Tibial nerve (tissue), 4 donors: ENCODE data around the gene TMEM161A. TPM values are rescaled to one million over a fixed set of nuclear protein-coding genes. Genes with fewer than 3 reads are reported as not detected.

Source experiments
- DNase-seq, 2 donors: peaks; one replicate each; pipeline ENCODE4 v3.0.0-alpha.2; 2019; ENCODE audit warnings: low spot score in 2 of 2
- H3K27ac ChIP-seq, 4 donors: fragments of 200-600 bp; sonication (generic) in 3 of 4; one replicate each; pipeline ENCODE4 v1.5.1; 2017 to 2019; ENCODE audit warnings: mild to moderate bottlenecking in 1 of 4
- H3K27me3 ChIP-seq, 2 donors: fragments of 200-600 bp; sonication (generic) in 1 of 2; one replicate each; pipeline versions ENCODE4 v1.5.1 to v1.6.0; 2017 to 2019
- H3K36me3 ChIP-seq, 3 donors: fragments of 200-600 bp; sonication (generic); one replicate each; pipeline ENCODE4 v1.5.1; 2018 to 2019
- H3K4me1 ChIP-seq, 4 donors: fragments of 200-600 bp; sonication (generic) in 3 of 4; one replicate each; pipeline ENCODE4 v1.5.1; 2017 to 2019
- H3K4me3 ChIP-seq, 4 donors: fragments of 200-600 bp; sonication (generic) in 3 of 4; one replicate each; pipeline ENCODE4 v1.5.1; 2017 to 2019; ENCODE audit warnings: mild to moderate bottlenecking in 1 of 4, moderate library complexity in 1 of 4
- H3K9me3 ChIP-seq, 4 donors: fragments of 200-600 bp; sonication (generic) in 3 of 4; one replicate each; pipeline ENCODE4 v1.5.1; 2017 to 2019
- CTCF ChIP-seq, 5 experiments: fragments of 200-600 bp in 3 of 5; fragments of 450-650 bp in 2 of 5; sonication (generic) in 3 of 5; IDR thresholded peaks; one replicate each; pipeline ENCODE4 v1.5.1; 2016 to 2019; ENCODE audit warnings: antibody characterized with exemption in 5 of 5, mild to moderate bottlenecking in 3 of 5, moderate library complexity in 2 of 5
- EP300 ChIP-seq, 2 donors: sonication (generic); formaldehyde crosslinking; IDR thresholded peaks; one replicate each; pipeline ENCODE4 v1.6.1; 2017; ENCODE audit warnings: antibody characterized with exemption in 2 of 2, mild to moderate bottlenecking in 1 of 2
- POLR2A ChIP-seq, 2 donors: fragments of 450-650 bp; IDR thresholded peaks; one replicate each; pipeline ENCODE4 v1.6.1; 2017; ENCODE audit warnings: antibody characterized with exemption in 2 of 2, mild to moderate bottlenecking in 2 of 2, moderate library complexity in 2 of 2
- WGBS, 2 donors: methylation state at CpG; one replicate each; pipeline ENCODE4 v1.1.5; 2018; 5-methylcytosine and 5-hydroxymethylcytosine counted together
- total RNA-seq, 4 donors: library from RNA; depleted of rRNA; stranded (reverse); fragments of >200 nt; gene quantifications; one replicate each; pipeline ENCODE4 v1.1.0, GENCODE V29; 2016

The TMEM161A gene
- total RNA-seq, 4 donors from 2014 or later = 24.1 to 32.1 (median 24.8) TPM

- Histone ChIP-seq H3K27me3 (no peaks in the 10 kb centered on the region), H3K4me3 (no peak overlapping the region), H3K4me1 (peaks cover 0 to 10% (median 6%) of the 10 kb centered on the region in 4 donors), H3K36me3 (peaks cover 0 to 42% (median 12%) of the 10 kb centered on the region in 3 donors), H3K27ac (no peak overlapping the region), H3K9me3 (no peaks in the 10 kb centered on the region)
- WGBS, 2 donors = 88 to 100% methylated on average over 5 of the region's 5 CpGs
- no peak for DNase-seq
- TF ChIP-seq CTCF (IDR thresholded peaks at IDR 0.05) (no peak), EP300 (IDR thresholded peaks at IDR 0.05) (no peak), POLR2A (IDR thresholded peaks at IDR 0.05) (no peak)
Measured at GRCh38 chr19:19147344-19147743, 9.1 kb upstream of the TMEM161A start.

GRCh38 chr19:19146865-19147264 lies 8.6 kb upstream of the TMEM161A start:
- DNase-seq = no peak
- WGBS, 2 donors = 94 to 95% methylated on average over 7 of the region's 7 CpGs
- no peaks in the 10 kb centered on the region for H3K27me3 ChIP-seq
- TF ChIP-seq CTCF (IDR thresholded peaks at IDR 0.05) (no peak), POLR2A (IDR thresholded peaks at IDR 0.05) (no peak), EP300 (IDR thresholded peaks at IDR 0.05) (no peak)
- H3K4me1 ChIP-seq = peaks cover 0 to 10% (median 6%) of the 10 kb centered on the region in 4 donors
- no peaks in the 10 kb centered on the region for H3K9me3 ChIP-seq
- no peak overlapping the region for H3K4me3 ChIP-seq
- no peak overlapping the region for H3K27ac ChIP-seq
- H3K36me3 ChIP-seq = peaks cover 0 to 42% (median 12%) of the 10 kb centered on the region in 3 donors

- H3K4me3 ChIP-seq = peak overlapping the region in 2 of 4 donors; percentile 4 to 28
- DNase-seq = peak; percentile 60 to 85
- H3K36me3 ChIP-seq = peaks cover 0 to 40% (median 12%) of the 10 kb centered on the region in 3 donors
- peak; percentile 94 to 100 (median 97) for TF ChIP-seq CTCF (IDR thresholded peaks at IDR 0.05)
- no peak for TF ChIP-seq POLR2A (IDR thresholded peaks at IDR 0.05)
- TF ChIP-seq EP300 (IDR thresholded peaks at IDR 0.05) = no peak
- no peaks in the 10 kb centered on the region for H3K9me3 ChIP-seq
- WGBS, 2 donors = 25 to 27% methylated on average over 39 to 47 of the region's 47 CpGs
- peaks cover 0 to 10% (median 6%) of the 10 kb centered on the region in 4 donors for H3K4me1 ChIP-seq
- H3K27ac ChIP-seq = peak overlapping the region in 1 of 4 donors; percentile 26
- no peaks in the 10 kb centered on the region for H3K27me3 ChIP-seq
Measured at GRCh38 chr19:19145684-19146608, 7.7 kb upstream of the TMEM161A start.

- Histone ChIP-seq H3K9me3 (no peaks in the 10 kb centered on the region), H3K4me1 (peaks cover 0 to 10% (median 6%) of the 10 kb centered on the region in 4 donors)
- 80 to 84% methylated on average over 13 of the region's 17 CpGs for WGBS, 2 donors
Measured at GRCh38 chr19:19145281-19145680, 7.0 kb upstream of the TMEM161A start.

More at GRCh38 chr19:19145281-19145680, 7.0 kb upstream of the TMEM161A start:
- TF ChIP-seq POLR2A (IDR thresholded peaks at IDR 0.05) (no peak), EP300 (IDR thresholded peaks at IDR 0.05) (no peak), CTCF (IDR thresholded peaks at IDR 0.05) (no peak)
- H3K4me3 ChIP-seq = no peak overlapping the region
- no peaks in the 10 kb centered on the region for H3K27me3 ChIP-seq
- H3K36me3 ChIP-seq = peaks cover 0 to 35% (median 12%) of the 10 kb centered on the region in 3 donors
- H3K27ac ChIP-seq = no peak overlapping the region
- DNase-seq = no peak
